Caco-2 (cell line): Measurements from ENCODE around the gene PLXNC1. TPM values are rescaled to one million over a fixed set of nuclear protein-coding genes. Genes with fewer than 3 reads are reported as not detected.

Source experiments
- BruUV-seq: library from RNA; stranded (reverse); fragments of 400-500 nt; replicated peaks from 2 replicates; lab custom pipeline; 2021; lab: Mats Ljungman, UMichigan
- CTCF ChIA-PET: fragments of 300-600 bp; sonication (Branson Sonifier 250); formaldehyde crosslinking; loops from one replicate; lab custom pipeline; 2022; ENCODE audit warnings: antibody characterized with exemption; lab: Charles Lee
- POLR2A ChIA-PET: fragments of 300-600 bp; sonication (Branson Sonifier 250); formaldehyde crosslinking; loops from one replicate; lab custom pipeline; 2022; ENCODE audit warnings: antibody characterized with exemption; lab: Charles Lee
- DNase-seq, 2 experiments: peaks; one replicate each; pipeline versions ENCODE4 v3.0.0 to v3.0.0-alpha.2; 2020 to 2022
- H3K27me3 ChIP-seq: replicated peaks from 2 replicates; pipeline ENCODE4 v1.6.0; 2011; ENCODE audit warnings: low read length; ENCODE audit not compliant: control insufficient read depth, insufficient read depth
- H3K36me3 ChIP-seq: 2 replicates; pipeline ENCODE4 v1.5.1; 2011; ENCODE audit warnings: low read length; ENCODE audit not compliant: control insufficient read depth, insufficient read depth
- H3K4me1 ChIP-seq: fragments of 250-450 bp; sonication (Bioruptor Pico); 2 replicates; pipeline ENCODE4 v1.5.1; 2020; ENCODE audit warnings: mild to moderate bottlenecking
- H3K4me3 ChIP-seq: 2 replicates; pipeline ENCODE4 v1.5.1; 2011; ENCODE audit warnings: low read depth, mild to moderate bottlenecking, control low read depth, low read length
- H3K9me3 ChIP-seq: fragments of 250-450 bp; sonication (Bioruptor Pico); 2 replicates; pipeline ENCODE4 v1.5.1; 2020; ENCODE audit warnings: mild to moderate bottlenecking, moderate library complexity
- H3K27ac Mint-ChIP-seq: one replicate; pipeline ENCODE4 v1.8.0; 2022; ENCODE audit warnings: mixed read lengths; ENCODE audit not compliant: unreplicated experiment
- H3K27me3 Mint-ChIP-seq: one replicate; pipeline ENCODE4 v1.8.0; 2022; ENCODE audit warnings: mixed read lengths; ENCODE audit not compliant: insufficient read depth, unreplicated experiment
- H3K36me3 Mint-ChIP-seq: one replicate; pipeline ENCODE4 v1.8.0; 2022; ENCODE audit warnings: mild to moderate bottlenecking, mixed read lengths; ENCODE audit not compliant: insufficient read depth, unreplicated experiment
- H3K4me1 Mint-ChIP-seq: one replicate; pipeline ENCODE4 v1.8.0; 2022; ENCODE audit warnings: low read depth, mixed read lengths; ENCODE audit not compliant: unreplicated experiment
- H3K4me3 Mint-ChIP-seq: one replicate; pipeline ENCODE4 v1.8.0; 2022; ENCODE audit warnings: mild to moderate bottlenecking, moderate library complexity, mixed read lengths; ENCODE audit not compliant: unreplicated experiment
- H3K9me3 Mint-ChIP-seq: one replicate; pipeline ENCODE4 v1.8.0; 2022; ENCODE audit warnings: mixed read lengths; ENCODE audit not compliant: unreplicated experiment
- CTCF ChIP-seq, 2 experiments: fragments of 200-600 bp in 1 of 2; IDR thresholded peaks; 1 replicate in 1 of 2; 2 replicates in 1 of 2; pipeline versions ENCODE4 v1.5.1 to v1.8.0; 2011 to 2022; ENCODE audit warnings: antibody characterized with exemption in 1 of 2, control low read depth in 1 of 2, inconsistent platforms in 1 of 2, low read depth in 1 of 2, low read length in 1 of 2, mild to moderate bottlenecking in 1 of 2, moderate library complexity in 1 of 2; ENCODE audit not compliant: insufficient read depth in 1 of 2, severe bottlenecking in 1 of 2, unreplicated experiment in 1 of 2
- intact Hi-C: fragments of 100-400 bp; cut with micrococcal nuclease; formaldehyde crosslinking; loops from one replicate; pipeline ENCODE4 v1.10.0; 2022; ENCODE audit not compliant: unreplicated experiment
- total RNA-seq: library from RNA; stranded (reverse); gene quantifications from 2 replicates; pipeline ENCODE4 v1.2.3, GENCODE V29; 2022

PLXNC1 gene
- total RNA-seq, 1 experiment from 2014 or later = 41.3 TPM

- H3K9me3 Mint-ChIP-seq = peaks cover 9% of the 10 kb centered on the region
- no TSS peak for BruUV-seq
- TF ChIP-seq CTCF (IDR thresholded peaks at IDR 0.05; ENCODE audit: insufficient read depth in 1 of 2, low read depth in 1 of 2, low read length in 1 of 2, severe bottlenecking in 1 of 2, unreplicated experiment in 1 of 2) = no peak
- intact Hi-C loops = no loop called here
- no peak for DNase-seq
- no peaks in the 10 kb centered on the region for H3K27me3 Mint-ChIP-seq
- H3K4me3 ChIP-seq = no peak overlapping the region
- peaks cover 6% of the 10 kb centered on the region for H3K4me1 Mint-ChIP-seq
- peaks cover 33% of the 10 kb centered on the region for H3K36me3 Mint-ChIP-seq
- peaks cover 5% of the 10 kb centered on the region for H3K4me1 ChIP-seq
- ChIA-PET POLR2A (no interaction called here), CTCF (interaction anchor here (0.6 kb wide), 1 partner anchor 7 kb away, joined by 3 read pairs; no protein-coding TSS in a partner anchor)
- no peaks in the 10 kb centered on the region for H3K9me3 ChIP-seq
- no peaks in the 10 kb centered on the region for H3K36me3 ChIP-seq
- no peak overlapping the region for H3K4me3 Mint-ChIP-seq
- H3K27ac Mint-ChIP-seq = no peak overlapping the region
- no peaks in the 10 kb centered on the region for H3K27me3 ChIP-seq
These were observed 42.6 kb downstream of the PLXNC1 start for GRCh38 chr12:94191023-94191422.

GRCh38 chr12:94191811-94192210, 43.4 kb downstream of the PLXNC1 start:
- H3K36me3 ChIP-seq = no peaks in the 10 kb centered on the region
- no peak for DNase-seq
- intact Hi-C loops = no loop called here
- no peak overlapping the region for H3K4me3 Mint-ChIP-seq
- H3K4me1 ChIP-seq = no peaks in the 10 kb centered on the region
- peaks cover 33% of the 10 kb centered on the region for H3K36me3 Mint-ChIP-seq
- no peak for TF ChIP-seq CTCF (IDR thresholded peaks at IDR 0.05; ENCODE audit: insufficient read depth in 1 of 2, low read depth in 1 of 2, low read length in 1 of 2, severe bottlenecking in 1 of 2, unreplicated experiment in 1 of 2)
- no peak overlapping the region for H3K27ac Mint-ChIP-seq
- no TSS peak for BruUV-seq
- H3K27me3 ChIP-seq = no peaks in the 10 kb centered on the region
- no peak overlapping the region for H3K4me3 ChIP-seq
- no peaks in the 10 kb centered on the region for H3K9me3 ChIP-seq
- CTCF ChIA-PET = interaction anchor here (0.6 to 0.8 kb wide), 2 partner anchors 8 to 40 kb away, joined by 3 read pairs; no protein-coding TSS in a partner anchor
- H3K9me3 Mint-ChIP-seq = peaks cover 9% of the 10 kb centered on the region
- POLR2A ChIA-PET = no interaction called here
- no peaks in the 10 kb centered on the region for H3K27me3 Mint-ChIP-seq
- H3K4me1 Mint-ChIP-seq = peaks cover 6% of the 10 kb centered on the region

GRCh38 chr12:94192506-94192905, 44.1 kb downstream of the PLXNC1 start:
- H3K27me3 ChIP-seq = no peaks in the 10 kb centered on the region
- no peak for TF ChIP-seq CTCF (IDR thresholded peaks at IDR 0.05; ENCODE audit: insufficient read depth in 1 of 2, low read depth in 1 of 2, low read length in 1 of 2, severe bottlenecking in 1 of 2, unreplicated experiment in 1 of 2)
- H3K36me3 Mint-ChIP-seq = peaks cover 33% of the 10 kb centered on the region
- H3K4me1 ChIP-seq = no peaks in the 10 kb centered on the region
- H3K27ac Mint-ChIP-seq = peak overlapping the region; percentile 71
- BruUV-seq = no TSS peak
- no peak overlapping the region for H3K4me3 Mint-ChIP-seq
- peaks cover 6% of the 10 kb centered on the region for H3K4me1 Mint-ChIP-seq
- ChIA-PET POLR2A (no interaction called here), CTCF (interaction anchor here (0.7 to 0.8 kb wide), 2 partner anchors 9 to 41 kb away, joined by 3 read pairs; no protein-coding TSS in a partner anchor)
- no peaks in the 10 kb centered on the region for H3K27me3 Mint-ChIP-seq
- H3K9me3 Mint-ChIP-seq = peaks cover 9% of the 10 kb centered on the region
- no peak overlapping the region for H3K4me3 ChIP-seq
- intact Hi-C loops = no loop called here
- DNase-seq = no peak
- H3K36me3 ChIP-seq = no peaks in the 10 kb centered on the region
- H3K9me3 ChIP-seq = no peaks in the 10 kb centered on the region
